ENCODE results near the gene CLTC.

Gene CLTC

DNA sequence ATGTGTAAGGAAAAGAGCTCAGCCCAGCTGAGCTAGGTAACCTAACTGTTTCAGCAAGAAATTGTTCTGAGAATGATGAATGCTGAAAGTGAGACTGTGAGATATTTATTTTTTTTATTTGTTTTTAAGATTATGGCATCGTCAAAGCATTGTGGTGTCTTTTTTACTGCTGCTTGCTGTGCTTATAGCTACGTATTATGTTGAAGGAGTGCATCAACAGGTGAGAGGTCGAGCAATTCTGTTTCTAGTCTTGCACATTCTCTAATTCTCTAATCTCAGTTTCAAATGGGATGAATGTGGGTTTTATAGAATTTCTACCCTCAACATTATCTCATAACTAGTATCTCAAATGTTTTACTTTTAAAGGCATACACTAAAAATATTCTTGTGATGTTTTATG, 117.6 kb downstream of the CLTC start:
- ChIA-PET CTCF (no interaction called here), POLR2A (ENCODE audit: low non-redundant PET) (no interaction called here)
- H3K27ac ChIP-seq, result no peak overlapping the region
- TF ChIP-seq CTCF (conservative IDR thresholded peaks at IDR 0.05; ENCODE audit: low read depth), result no peak
- no peak for DNase-seq (ENCODE audit: low spot score)

- no peak for TF ChIP-seq CTCF (conservative IDR thresholded peaks at IDR 0.05; ENCODE audit: low read depth)
- CTCF ChIA-PET, result interaction anchor here (0.6 kb wide), 1 partner anchor 833 kb away, joined by 5 read pairs; no protein-coding TSS in a partner anchor
- no peak overlapping the region for H3K27ac ChIP-seq
- no peak for DNase-seq (ENCODE audit: low spot score)
- POLR2A ChIA-PET (ENCODE audit: low non-redundant PET), result no interaction called here
Measured at GRCh38 chr17:59743842-59744241, 124.1 kb downstream of the CLTC start.

DNA sequence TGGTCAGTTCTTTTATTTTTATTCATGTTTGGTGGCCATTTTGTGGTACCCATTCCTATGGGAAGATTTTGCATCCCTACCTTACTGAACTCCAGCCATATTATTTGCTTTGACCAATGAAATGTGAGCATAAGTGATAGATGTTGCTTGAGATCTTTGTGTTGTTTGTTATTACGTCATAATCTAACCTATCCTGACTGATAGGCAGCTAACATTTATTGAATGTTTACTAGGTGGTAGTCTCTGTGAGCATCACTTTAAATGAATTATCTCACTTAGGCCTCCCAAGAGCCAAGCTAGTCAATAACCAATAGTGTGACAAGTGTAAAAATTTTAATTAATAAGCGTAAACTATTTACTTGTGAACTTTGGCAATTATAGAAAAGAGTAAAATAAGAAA, 125.3 kb downstream of the CLTC start:
- POLR2A ChIA-PET (ENCODE audit: low non-redundant PET), result interaction anchor here (0.6 kb wide), 1 partner anchor 148 kb away, joined by 3 read pairs; no protein-coding TSS in a partner anchor
- no peak overlapping the region for H3K27ac ChIP-seq
- DNase-seq (ENCODE audit: low spot score), result no peak
- CTCF ChIA-PET, result interaction anchor here (1.0 kb wide), 1 partner anchor 114 kb away, joined by 4 read pairs; no protein-coding TSS in a partner anchor
- TF ChIP-seq CTCF (conservative IDR thresholded peaks at IDR 0.05; ENCODE audit: low read depth), result no peak

Data from RWPE1 (cell line).